Subcutaneous abdominal adipose tissue (tissue), 5 donors: ENCODE results near the gene PHEX.

Experiments used
- H3K27ac ChIP-seq: one replicate; pipeline ENCODE4 v1.7.0; 2013; ENCODE audit warnings: low read depth, mild to moderate bottlenecking, inconsistent platforms, low read length, moderate library complexity
- H3K27me3 ChIP-seq, 5 donors: one replicate each; pipeline ENCODE4 v1.7.0; 2013; ENCODE audit warnings: low read length in 5 of 5, inconsistent platforms in 1 of 5; ENCODE audit not compliant: control insufficient read depth in 5 of 5, insufficient read depth in 4 of 5
- H3K36me3 ChIP-seq, 5 donors: one replicate each; pipeline ENCODE4 v1.7.0; 2013; ENCODE audit warnings: low read length in 5 of 5; ENCODE audit not compliant: control insufficient read depth in 5 of 5, insufficient read depth in 5 of 5
- H3K4me1 ChIP-seq, 5 donors: one replicate each; pipeline ENCODE4 v1.7.0; 2013; ENCODE audit warnings: low read length in 5 of 5, mild to moderate bottlenecking in 3 of 5, moderate library complexity in 1 of 5; ENCODE audit not compliant: control insufficient read depth in 5 of 5, insufficient read depth in 5 of 5
- H3K4me3 ChIP-seq, 5 donors: one replicate each; pipeline ENCODE4 v1.7.0; 2013; ENCODE audit warnings: low read length in 5 of 5, low read depth in 1 of 5
- H3K9ac ChIP-seq, 5 donors: one replicate each; pipeline ENCODE4 v1.7.0; 2013; ENCODE audit warnings: low read length in 5 of 5, mild to moderate bottlenecking in 4 of 5, moderate library complexity in 3 of 5
- H3K9me3 ChIP-seq, 5 donors: one replicate each; pipeline ENCODE4 v1.7.0; 2013; ENCODE audit warnings: low read length in 5 of 5; ENCODE audit not compliant: control insufficient read depth in 5 of 5
- donor health status: healthy.
- donor health status: healthy.
- donor health status: healthy.
- donor health status: healthy.
- donor health status: healthy.

The PHEX gene

GRCh38 chrX:22296871-22297270 is 264.7 kb downstream of the PHEX start:
- Histone ChIP-seq H3K4me3 (no peak overlapping the region), H3K27ac (no peak overlapping the region), H3K9ac (no peak overlapping the region), H3K9me3 (no peaks in the 10 kb centered on the region), H3K4me1 (peaks cover 0 to 10% (median 0%) of the 10 kb centered on the region in 5 donors), H3K36me3 (no peaks in the 10 kb centered on the region), H3K27me3 (peaks cover 0 to 8% (median 3%) of the 10 kb centered on the region in 5 donors)

GRCh38 chrX:22300130-22300529 is 268.0 kb downstream of the PHEX start:
- H3K27ac ChIP-seq, result no peak overlapping the region
- H3K27me3 ChIP-seq, result peaks cover 0 to 24% (median 3%) of the 10 kb centered on the region in 5 donors
- no peak overlapping the region for H3K9ac ChIP-seq
- no peak overlapping the region for H3K4me3 ChIP-seq
- H3K4me1 ChIP-seq, result peaks cover 0 to 10% (median 0%) of the 10 kb centered on the region in 5 donors
- peaks cover 0 to 3% (median 0%) of the 10 kb centered on the region in 5 donors for H3K9me3 ChIP-seq
- no peaks in the 10 kb centered on the region for H3K36me3 ChIP-seq
